ENCODE results near the gene HDDC3. TPM values are rescaled to one million over a fixed set of nuclear protein-coding genes. Genes with fewer than 3 reads are reported as not detected.

HDDC3 gene
- total RNA-seq, 1 experiment from 2014 or later: 21.6 TPM

- ChIA-PET POLR2A (interaction anchor here (0.8 kb wide), 1 partner anchor 18 kb away, joined by 3 read pairs; the partner anchor contains the start of gene RCCD1), CTCF (interaction anchor here (0.6 kb wide), 1 partner anchor 31 kb away, joined by 3 read pairs; no protein-coding TSS in a partner anchor)
- H3K27ac Mint-ChIP-seq (ENCODE audit: unreplicated experiment): no peak overlapping the region
- Histone ChIP-seq H3K4me3 (ENCODE audit: low read depth, low read length) (no peak overlapping the region), H3K9me3 (no peaks in the 10 kb centered on the region), H3K36me3 (ENCODE audit: control insufficient read depth, insufficient read depth, low read length) (peaks cover 2% of the 10 kb centered on the region; the same call in 1 of the 2 replicates), H3K4me1 (peaks cover 3% of the 10 kb centered on the region; the same call in 1 of the 2 replicates), H3K27me3 (replicated peaks; ENCODE audit: control insufficient read depth, insufficient read depth, low read length) (no peaks in the 10 kb centered on the region; the same call in 1 of the 2 replicates)
- no peaks in the 10 kb centered on the region for H3K9me3 Mint-ChIP-seq (ENCODE audit: unreplicated experiment)
- no peak for DNase-seq
- intact Hi-C loops (cut with micrococcal nuclease; ENCODE audit: unreplicated experiment): loop anchor here (10.0 kb wide), 1 partner anchor 338 kb away; no protein-coding TSS in a partner anchor
- no peak for TF ChIP-seq CTCF (IDR thresholded peaks at IDR 0.05; ENCODE audit: insufficient read depth in 1 of 2, low read depth in 1 of 2, low read length in 1 of 2, severe bottlenecking in 1 of 2, unreplicated experiment in 1 of 2)
- BruUV-seq (replicated peaks): no TSS peak
- H3K4me3 Mint-ChIP-seq (ENCODE audit: unreplicated experiment): peak overlapping the region; percentile 87
- peaks cover 51% of the 10 kb centered on the region for H3K36me3 Mint-ChIP-seq (ENCODE audit: insufficient read depth, unreplicated experiment)
- peaks cover 16% of the 10 kb centered on the region for H3K4me1 Mint-ChIP-seq (ENCODE audit: low read depth, unreplicated experiment)
- no peaks in the 10 kb centered on the region for H3K27me3 Mint-ChIP-seq (ENCODE audit: insufficient read depth, unreplicated experiment)
These were observed 4.5 kb upstream of the HDDC3 start for GRCh38 chr15:90936823-90937222.

- POLR2A ChIA-PET: interaction anchor here (0.5 to 1.9 kb wide), 9 partner anchors 19 to 1305 kb away, joined by 3 to 24 read pairs (median 5); partner anchors contain the start of genes BLM, MAN2A2 and RCCD1
- H3K27me3 ChIP-seq (replicated peaks; ENCODE audit: control insufficient read depth, insufficient read depth, low read length): no peaks in the 10 kb centered on the region; the same call in 1 of the 2 replicates
- intact Hi-C loops (cut with micrococcal nuclease; ENCODE audit: unreplicated experiment): loop anchor here (1.0 to 10.0 kb wide), 5 partner anchors 20 to 340 kb away; partner anchors contain the start of gene RCCD1
These were observed 2.8 kb upstream of the HDDC3 start, which contains the start of gene UNC45A for GRCh38 chr15:90934949-90935751. Gene UNC45A (plus strand): TSS chr15:90935285. CDS start chr15:90935325, 40 bp downstream.

More at GRCh38 chr15:90934949-90935751, 2.8 kb upstream of the HDDC3 start, which contains the start of gene UNC45A:
- no peaks in the 10 kb centered on the region for H3K9me3 ChIP-seq
- peak within 1 kb of the TSS; percentile 87 for H3K4me3 Mint-ChIP-seq (ENCODE audit: unreplicated experiment)
- 0 out of 2 replicates have a peak, but pooled peaks cover 2% of the 10 kb centered on the region for H3K36me3 ChIP-seq (ENCODE audit: control insufficient read depth, insufficient read depth, low read length)
- H3K4me3 ChIP-seq (ENCODE audit: low read depth, low read length): peak within 1 kb of the TSS; percentile 89
- peaks cover 38% of the 10 kb centered on the region for H3K36me3 Mint-ChIP-seq (ENCODE audit: insufficient read depth, unreplicated experiment)
- H3K4me1 ChIP-seq: peaks cover 16% of the 10 kb centered on the region
- BruUV-seq (replicated peaks): no TSS peak
- peaks cover 22% of the 10 kb centered on the region for H3K4me1 Mint-ChIP-seq (ENCODE audit: low read depth, unreplicated experiment)
- no peak for TF ChIP-seq CTCF (IDR thresholded peaks at IDR 0.05; ENCODE audit: insufficient read depth in 1 of 2, low read depth in 1 of 2, low read length in 1 of 2, severe bottlenecking in 1 of 2, unreplicated experiment in 1 of 2)
- peak; percentile 93 to 96 for DNase-seq
- no peaks in the 10 kb centered on the region for H3K9me3 Mint-ChIP-seq (ENCODE audit: unreplicated experiment)
- CTCF ChIA-PET: interaction anchor here (0.5 to 2.4 kb wide), 20 partner anchors 9 to 642 kb away, joined by 3 to 22 read pairs (median 5); partner anchors contain the start of genes BLM, MAN2A2, PRC1 and RCCD1
- H3K27me3 Mint-ChIP-seq (ENCODE audit: insufficient read depth, unreplicated experiment): no peaks in the 10 kb centered on the region
- H3K27ac Mint-ChIP-seq (ENCODE audit: unreplicated experiment): peak within 1 kb of the TSS; percentile 62
